Ureter (tissue), 1 donor: ENCODE results near the gene MUC6. TPM values are rescaled to one million over a fixed set of nuclear protein-coding genes. Genes with fewer than 3 reads are reported as not detected.

Source experiments
- DNase-seq: peaks from one replicate; pipeline ENCODE4 v3.0.0-alpha.2; 2020; ENCODE audit warnings: low spot score
- total RNA-seq: library from RNA; stranded (reverse); gene quantifications from one replicate; pipeline ENCODE4 v1.2.4, GENCODE V29; 2023
- donor health status: DM: yes; HTN: yes; CAD: no.

The MUC6 gene
- total RNA-seq, 1 donor from 2014 or later: not detected

- no peak for DNase-seq
Observed at GRCh38 chr11:1072116-1072820, 35.8 kb upstream of the MUC6 start.

DNA sequence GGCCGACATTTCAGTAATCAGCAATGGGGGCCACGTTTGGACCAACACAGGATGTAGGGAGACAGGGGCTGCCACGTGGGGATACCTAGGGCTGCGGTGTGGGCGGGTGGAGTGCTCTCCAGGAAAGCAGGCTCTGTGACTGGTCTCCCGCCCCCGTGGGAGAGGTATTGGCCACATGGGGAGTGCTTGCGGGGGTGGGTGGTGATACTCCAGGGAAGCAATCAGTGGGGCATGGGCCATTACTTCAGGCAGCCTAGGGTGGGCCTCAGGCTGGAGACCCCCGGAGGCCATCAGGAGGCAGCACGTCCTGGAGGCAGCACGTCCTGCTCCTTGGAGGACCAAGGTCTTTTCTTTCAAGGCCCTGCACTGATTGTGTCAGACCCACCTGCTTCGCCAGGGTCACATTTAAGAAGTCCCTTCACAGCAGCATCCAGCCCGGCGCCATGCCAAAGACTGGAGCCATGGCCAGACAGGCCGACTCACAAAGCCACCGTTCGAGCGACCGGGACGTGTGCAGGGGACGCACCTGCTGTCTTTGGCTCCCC lies 35.1 kb upstream of the MUC6 start:
- no peak for DNase-seq

DNA sequence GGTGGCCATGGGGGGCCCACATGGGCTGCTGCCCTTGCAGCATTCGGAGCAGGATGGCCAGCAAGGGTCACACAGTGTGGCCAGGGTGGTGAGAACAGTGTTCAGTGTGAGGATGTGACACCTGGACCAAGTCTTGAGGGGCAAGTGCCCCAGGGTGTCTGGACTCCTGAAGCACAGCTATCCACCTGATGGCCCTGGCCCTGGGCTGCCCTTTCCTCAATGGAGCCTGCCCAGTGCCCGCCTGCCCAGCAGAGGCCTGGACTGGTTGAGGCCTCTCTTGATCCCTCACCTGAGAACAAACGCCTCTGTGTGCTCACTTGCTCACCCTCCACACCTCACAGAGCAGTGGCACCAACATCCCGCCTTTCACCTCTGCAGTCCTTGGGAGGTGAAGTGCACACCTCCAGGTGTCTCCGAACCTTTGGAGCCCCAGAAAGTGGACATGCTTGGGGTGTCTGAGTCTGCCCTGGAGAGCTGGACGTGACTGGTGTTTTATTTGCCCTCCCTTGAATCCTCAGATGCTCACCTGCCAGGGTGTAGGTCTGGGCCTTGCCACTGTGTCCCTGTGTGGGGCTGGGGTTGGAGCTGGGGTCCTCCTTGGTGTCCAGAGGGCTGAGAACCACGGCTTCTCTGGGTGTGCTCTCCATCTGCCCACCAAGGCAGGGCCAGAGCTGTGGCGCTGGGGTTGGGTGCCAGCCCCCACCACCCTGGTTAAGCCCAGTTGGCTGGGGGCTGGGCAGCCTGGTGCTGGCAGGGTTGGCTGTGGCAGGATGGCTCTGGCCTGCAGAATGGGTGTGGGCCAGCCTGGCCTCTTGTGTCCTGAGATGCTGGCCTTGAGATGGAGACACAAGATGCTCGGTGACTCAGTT lies 34.3 kb upstream of the MUC6 start:
- no peak for DNase-seq

GRCh38 chr11:1069740-1070139 lies 33.2 kb upstream of the MUC6 start:
- DNase-seq: no peak

- DNase-seq: no peak
Observed at GRCh38 chr11:1067812-1068496, 31.4 kb upstream of the MUC6 start.

GRCh38 chr11:1064167-1064566 lies 27.6 kb upstream of the MUC6 start:
- no peak for DNase-seq

- DNase-seq: no peak
Observed at GRCh38 chr11:1062075-1062820, 25.7 kb upstream of the MUC6 start.

DNA sequence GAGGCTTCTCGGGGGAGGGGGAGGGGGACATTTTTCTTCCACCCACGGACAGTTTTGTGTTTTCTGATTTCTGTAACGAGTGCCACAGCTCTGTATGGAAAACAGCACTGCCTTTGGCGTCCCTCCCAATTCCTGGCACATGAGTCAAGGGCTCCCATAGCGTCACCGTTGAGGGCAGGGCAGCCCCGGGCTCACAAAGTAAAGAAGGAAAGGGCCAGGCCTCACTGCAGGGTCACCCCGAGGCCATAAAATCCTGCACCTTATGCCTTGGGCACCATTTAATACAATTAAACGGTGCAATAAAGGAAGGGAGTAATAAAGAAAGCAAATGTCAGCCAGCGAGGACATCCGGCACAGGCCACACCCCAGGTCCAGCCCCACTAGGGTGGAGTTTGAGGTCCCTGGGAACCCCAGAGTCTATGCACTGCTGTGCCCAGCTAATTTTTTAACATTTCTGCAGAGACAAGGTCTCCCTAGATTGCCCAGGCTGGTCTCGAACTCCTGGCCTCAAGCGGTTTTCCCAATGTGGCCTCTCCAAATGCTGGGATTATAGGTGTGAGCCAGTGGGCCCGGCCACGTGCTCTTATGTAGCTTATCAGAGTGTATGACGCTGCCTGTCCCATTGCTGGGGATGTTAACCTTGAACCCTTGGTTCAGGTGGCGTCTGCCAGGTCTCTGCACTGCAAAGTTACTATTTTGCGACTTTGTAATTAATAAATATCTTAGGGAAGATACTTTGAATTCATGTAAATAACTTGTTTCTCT lies 24.5 kb upstream of the MUC6 start:
- DNase-seq: no peak

- DNase-seq: no peak
Observed at GRCh38 chr11:1060410-1060809, 23.9 kb upstream of the MUC6 start.

DNA sequence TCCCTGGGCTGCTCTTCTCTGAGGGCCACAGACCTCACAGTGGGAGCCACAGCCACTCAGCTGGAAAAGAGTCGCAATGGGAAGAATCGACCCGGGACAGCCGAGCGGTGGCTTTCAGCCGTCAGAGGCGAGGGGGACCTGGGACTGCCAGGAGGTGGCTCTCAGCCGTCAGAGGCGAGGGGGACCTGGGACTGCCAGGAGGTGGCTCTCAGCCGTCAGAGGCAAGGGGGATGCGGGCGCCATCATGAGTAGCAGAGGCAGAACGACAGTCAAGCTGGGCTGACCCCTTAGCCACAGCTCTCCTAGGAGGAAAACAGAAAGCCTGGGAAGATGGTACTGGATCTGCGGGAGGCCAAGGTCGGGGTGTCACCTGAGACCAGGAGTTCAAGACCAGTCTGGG lies 23.2 kb upstream of the MUC6 start:
- DNase-seq: no peak

DNA sequence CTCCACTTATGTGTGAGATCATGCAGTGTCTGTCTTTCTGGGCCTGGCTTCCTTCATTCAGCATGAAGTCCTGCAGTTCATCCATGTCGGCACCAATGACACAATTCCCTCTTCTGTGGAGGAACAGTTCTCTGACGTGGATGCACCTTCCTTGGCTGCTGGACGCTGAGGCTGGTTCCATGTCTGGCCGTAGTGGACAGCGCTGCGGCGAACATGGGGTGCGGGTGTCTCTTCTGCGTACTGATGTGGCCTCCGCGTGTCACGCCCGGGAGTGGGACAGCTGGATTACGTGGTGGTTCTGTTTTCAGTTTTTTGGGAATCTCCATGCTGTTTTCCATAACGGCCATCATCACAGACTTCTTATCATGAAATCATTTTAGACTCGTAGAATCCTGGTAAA lies 21.3 kb upstream of the MUC6 start:
- DNase-seq: no peak

- DNase-seq: no peak
Observed at GRCh38 chr11:1055990-1056771, 19.7 kb upstream of the MUC6 start.

- DNase-seq: no peak
Observed at GRCh38 chr11:1055109-1055703, 18.7 kb upstream of the MUC6 start.

GRCh38 chr11:1054143-1055108 lies 17.9 kb upstream of the MUC6 start:
- DNase-seq: no peak

DNA sequence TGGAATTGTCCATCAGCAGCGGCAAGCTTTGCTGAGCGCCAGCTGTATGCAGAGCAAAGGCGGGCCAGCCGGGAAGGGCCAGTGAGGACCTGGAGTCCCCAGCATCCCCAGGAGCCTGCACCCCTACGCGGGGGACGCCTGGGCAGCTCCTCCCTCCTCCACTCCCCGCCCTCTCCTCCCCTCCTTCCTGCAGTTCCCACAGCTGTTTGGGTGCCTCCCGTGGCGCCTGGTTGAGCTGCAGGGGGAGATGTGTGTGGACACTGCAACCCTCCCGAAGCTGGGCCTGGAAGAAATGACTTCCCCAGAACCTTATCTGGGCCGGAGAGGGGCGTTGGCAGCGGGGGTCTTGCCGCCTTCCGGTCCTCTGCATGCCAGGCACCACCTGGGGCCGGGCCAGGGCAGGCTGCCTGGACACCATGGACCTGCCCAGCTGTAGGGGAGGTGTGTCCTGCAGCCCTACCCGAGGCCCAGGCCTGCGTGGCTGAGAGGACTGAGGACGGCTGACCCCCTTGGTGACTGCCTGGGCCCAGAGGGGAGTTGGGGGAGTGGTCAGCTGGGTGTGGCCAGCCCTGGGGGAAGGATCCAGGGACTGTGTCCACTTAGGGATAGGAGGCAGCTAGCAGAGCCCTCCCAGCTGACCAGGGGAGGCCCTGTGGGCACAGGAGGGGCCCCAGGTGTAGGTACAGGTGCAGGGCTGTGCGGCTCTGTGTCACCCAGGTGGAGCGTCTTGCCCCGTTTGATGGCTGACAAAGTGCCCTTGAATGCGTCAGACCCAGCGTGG lies 16.8 kb upstream of the MUC6 start:
- DNase-seq: no peak

GRCh38 chr11:1052133-1053011 lies 15.9 kb upstream of the MUC6 start:
- no peak for DNase-seq
